Measurements from ENCODE around the gene PPP1R13B. TPM values are rescaled to one million over a fixed set of nuclear protein-coding genes. Genes with fewer than 3 reads are reported as not detected.

Gene PPP1R13B
- total and polyA plus RNA-seq, 2 experiments from 2014 or later: 9.4 to 20.2 TPM

- no peaks in the 10 kb centered on the region for H3K27me3 ChIP-seq
- 93% methylated on average over 15 of the region's 15 CpGs for WGBS (ENCODE audit: low lambda C conversion rate, missing lambda C conversion rate)
- TF ChIP-seq CTCF (IDR thresholded peaks at IDR 0.05; ENCODE audit: poor library complexity) (no peak), EZH2phosphoT487 (IDR thresholded peaks at IDR 0.05; ENCODE audit: low read depth, severe bottlenecking, unreplicated experiment) (no peak)
- no peak overlapping the region for H3K27ac ChIP-seq
- H3K4me3 ChIP-seq: no peak overlapping the region
- no peak for DNase-seq (ENCODE audit: low spot score)
- H3K4me1 ChIP-seq (ENCODE audit: insufficient read depth): no peaks in the 10 kb centered on the region
- no peaks in the 10 kb centered on the region for H3K9me3 ChIP-seq (ENCODE audit: low read depth)
- peaks cover 2% of the 10 kb centered on the region for H4K20me1 ChIP-seq (ENCODE audit: insufficient read depth, poor library complexity, severe bottlenecking)
- H2AFZ ChIP-seq: no peak overlapping the region
- no peak overlapping the region for H3K4me2 ChIP-seq
- no peaks in the 10 kb centered on the region for H3K9me2 ChIP-seq (replicated peaks; ENCODE audit: insufficient read depth)
- peaks cover 11% of the 10 kb centered on the region for H3K79me2 ChIP-seq
- no peaks in the 10 kb centered on the region for H3K36me3 ChIP-seq (replicated peaks; ENCODE audit: insufficient read depth, low read depth)
These were observed 115.9 kb downstream of the PPP1R13B start for GRCh38 chr14:103731481-103731880.

- Histone ChIP-seq H3K4me2 (no peak overlapping the region), H3K4me3 (no peak overlapping the region), H3K36me3 (replicated peaks; ENCODE audit: insufficient read depth, low read depth) (no peaks in the 10 kb centered on the region), H4K20me1 (ENCODE audit: insufficient read depth, poor library complexity, severe bottlenecking) (peaks cover 9% of the 10 kb centered on the region), H2AFZ (no peak overlapping the region), H3K9me2 (replicated peaks; ENCODE audit: insufficient read depth) (no peaks in the 10 kb centered on the region), H3K27ac (no peak overlapping the region), H3K4me1 (ENCODE audit: insufficient read depth) (no peaks in the 10 kb centered on the region), H3K27me3 (no peaks in the 10 kb centered on the region), H3K9me3 (ENCODE audit: low read depth) (no peaks in the 10 kb centered on the region), H3K79me2 (peaks cover 21% of the 10 kb centered on the region)
- no peak for TF ChIP-seq EZH2 (IDR thresholded peaks at IDR 0.05; ENCODE audit: borderline replicate concordance)
- TF ChIP-seq CTCF (IDR thresholded peaks at IDR 0.05; ENCODE audit: poor library complexity): no peak
- no peak for TF ChIP-seq EZH2phosphoT487 (IDR thresholded peaks at IDR 0.05; ENCODE audit: low read depth, severe bottlenecking, unreplicated experiment)
- DNase-seq (ENCODE audit: low spot score): no peak
- WGBS (ENCODE audit: low lambda C conversion rate, missing lambda C conversion rate): 96% methylated on average over 15 of the region's 15 CpGs
These were observed 116.8 kb downstream of the PPP1R13B start for GRCh38 chr14:103730490-103731035.

GRCh38 chr14:103729496-103730448, 117.6 kb downstream of the PPP1R13B start:
- WGBS (ENCODE audit: low lambda C conversion rate, missing lambda C conversion rate): 90% methylated on average over 24 of the region's 24 CpGs
- no peak for DNase-seq (ENCODE audit: low spot score)
- Histone ChIP-seq H3K4me3 (no peak overlapping the region), H4K20me1 (ENCODE audit: insufficient read depth, poor library complexity, severe bottlenecking) (peaks cover 15% of the 10 kb centered on the region), H3K79me2 (peaks cover 29% of the 10 kb centered on the region), H3K27me3 (no peaks in the 10 kb centered on the region), H3K4me2 (no peak overlapping the region), H3K9me3 (ENCODE audit: low read depth) (no peaks in the 10 kb centered on the region), H2AFZ (no peak overlapping the region), H3K36me3 (replicated peaks; ENCODE audit: insufficient read depth, low read depth) (no peaks in the 10 kb centered on the region), H3K27ac (no peak overlapping the region), H3K9me2 (replicated peaks; ENCODE audit: insufficient read depth) (no peaks in the 10 kb centered on the region), H3K4me1 (ENCODE audit: insufficient read depth) (no peaks in the 10 kb centered on the region)
- TF ChIP-seq EZH2 (IDR thresholded peaks at IDR 0.05; ENCODE audit: borderline replicate concordance) (no peak), CTCF (IDR thresholded peaks at IDR 0.05; ENCODE audit: poor library complexity) (no peak), EZH2phosphoT487 (IDR thresholded peaks at IDR 0.05; ENCODE audit: low read depth, severe bottlenecking, unreplicated experiment) (no peak)
